Stimulated activated CD4-positive, alpha-beta T cell treated with anti-CD3 and anti-CD28 coated beads, TNF-alpha, amount 100 ng/mL, for 1 hour (primary cell): ENCODE measurements around the gene GHR.

ENCODE experiments used
- DNase-seq, 3 donors: peaks; one replicate each; pipeline ENCODE4 v3.0.0-alpha.2; 2020; ENCODE audit warnings: low read depth in 3 of 3, low spot score in 1 of 3

Gene GHR

DNA sequence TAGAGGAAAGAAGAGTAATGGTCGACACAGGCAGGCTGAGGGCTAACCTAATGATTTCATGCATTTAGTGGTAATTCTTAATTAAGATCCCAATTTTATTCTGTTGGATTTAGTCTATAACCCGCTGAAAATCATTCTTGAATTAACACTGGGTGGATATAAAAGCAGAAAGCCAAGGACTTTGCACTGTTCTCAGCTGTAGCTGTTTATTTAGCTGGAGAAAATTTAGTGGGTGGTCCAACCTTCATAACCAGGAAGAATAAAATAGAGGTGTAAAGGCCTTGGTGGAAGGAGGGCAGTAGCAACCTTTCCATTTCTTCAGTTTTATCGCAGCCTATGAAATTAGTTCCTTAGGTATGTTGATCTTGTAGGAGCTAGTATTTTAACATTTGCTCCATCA, 92.3 kb downstream of the GHR start:
- DNase-seq: no peak

DNA sequence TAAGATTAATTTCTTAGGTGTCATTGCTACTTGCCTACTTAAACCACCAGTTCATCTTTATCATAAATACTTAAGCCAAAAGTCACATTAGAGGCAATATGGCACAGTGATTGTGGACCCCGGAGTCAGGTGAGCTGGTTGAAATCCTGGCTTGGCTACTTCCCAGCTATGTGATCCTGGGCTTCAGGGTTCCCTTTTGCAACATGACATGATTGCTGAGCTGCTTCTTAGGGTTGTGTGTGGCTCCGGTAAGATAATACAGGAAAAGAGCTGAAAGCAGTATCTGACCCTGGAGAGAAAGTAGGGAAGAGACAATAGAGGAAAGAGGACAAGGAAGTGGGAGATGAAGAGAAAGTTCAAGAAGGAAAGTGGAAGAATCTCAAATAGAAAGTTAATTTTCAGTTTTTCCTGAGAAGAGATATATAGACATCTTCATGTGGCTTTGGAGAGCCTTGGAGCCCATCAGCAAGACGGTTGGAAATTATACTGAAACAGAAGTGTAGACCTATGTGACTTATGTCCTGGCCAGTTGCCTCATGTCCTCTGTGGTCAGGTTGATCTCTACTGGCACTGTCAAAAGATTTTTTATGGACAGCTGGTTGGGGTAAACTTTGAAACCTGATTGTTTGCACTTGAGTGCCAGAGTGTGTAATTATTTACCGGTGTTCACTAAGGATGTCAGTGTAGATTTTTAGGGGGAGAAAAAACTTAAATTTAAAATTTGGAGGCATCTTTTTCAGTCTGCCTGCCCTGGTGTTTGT, 93.2 kb downstream of the GHR start:
- no peak for DNase-seq

GRCh38 chr5:42517164-42517563, 93.9 kb downstream of the GHR start:
- no peak for DNase-seq

GRCh38 chr5:42518595-42519221, 95.5 kb downstream of the GHR start:
- DNase-seq: no peak

DNA sequence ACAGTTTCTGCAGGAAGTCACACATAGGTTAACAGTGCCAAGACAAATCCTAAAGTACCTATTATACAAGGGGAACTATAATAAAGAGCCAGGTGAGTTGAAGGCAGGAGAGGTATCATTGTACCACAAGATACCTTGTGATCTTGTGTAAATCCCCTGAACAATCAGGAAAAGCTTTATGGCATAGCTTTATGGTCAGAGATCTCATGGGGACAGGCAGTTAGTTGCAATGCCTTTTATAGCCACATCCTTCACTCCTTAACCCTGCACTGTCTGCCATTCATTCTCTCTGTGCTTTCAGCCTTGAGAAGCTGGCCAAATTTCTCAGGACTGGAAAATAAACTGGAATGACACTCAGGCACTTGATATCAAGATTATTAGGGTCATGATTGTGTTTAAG, 97.0 kb downstream of the GHR start:
- no peak for DNase-seq

DNA sequence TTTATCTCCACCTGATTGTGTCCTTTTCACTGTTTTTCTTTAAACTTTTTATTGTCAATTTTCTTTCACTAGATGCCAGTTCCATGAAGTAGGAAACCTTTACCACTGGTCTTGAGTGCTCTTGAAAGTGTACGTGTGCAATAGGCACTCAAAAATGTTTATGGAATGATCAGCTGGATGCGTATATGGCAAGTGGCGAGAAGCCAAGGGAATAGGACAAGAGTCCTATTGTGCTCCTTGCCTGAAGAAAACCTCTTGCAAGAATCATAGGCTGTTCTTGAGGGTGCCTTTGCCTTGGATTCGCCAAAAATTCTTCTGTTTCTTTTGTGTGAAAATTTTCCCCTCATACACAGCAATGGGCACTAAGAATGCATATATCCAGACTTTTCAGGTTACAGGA, 97.7 kb downstream of the GHR start:
- DNase-seq: no peak

- DNase-seq: no peak
These were observed 98.2 kb downstream of the GHR start for GRCh38 chr5:42521406-42521805.

DNA sequence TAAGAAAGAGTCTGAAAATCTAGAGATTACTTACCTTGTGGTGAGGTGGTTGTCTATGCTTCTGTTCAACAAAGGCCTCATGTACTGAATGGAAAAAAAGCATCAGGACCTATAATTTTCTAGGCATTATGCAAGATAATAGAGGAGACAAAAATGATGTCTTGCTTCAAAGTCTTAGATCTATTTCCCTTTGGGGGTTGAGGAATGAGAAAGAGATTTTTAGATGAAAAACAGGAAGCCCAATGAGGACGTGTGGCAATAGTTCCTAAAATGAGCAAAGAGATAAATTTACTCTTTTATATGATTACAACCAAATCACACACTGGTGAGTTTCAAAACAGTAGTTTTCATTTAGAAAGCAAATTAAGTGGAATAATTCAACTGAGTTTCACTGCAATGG, 99.5 kb downstream of the GHR start:
- no peak for DNase-seq

DNA sequence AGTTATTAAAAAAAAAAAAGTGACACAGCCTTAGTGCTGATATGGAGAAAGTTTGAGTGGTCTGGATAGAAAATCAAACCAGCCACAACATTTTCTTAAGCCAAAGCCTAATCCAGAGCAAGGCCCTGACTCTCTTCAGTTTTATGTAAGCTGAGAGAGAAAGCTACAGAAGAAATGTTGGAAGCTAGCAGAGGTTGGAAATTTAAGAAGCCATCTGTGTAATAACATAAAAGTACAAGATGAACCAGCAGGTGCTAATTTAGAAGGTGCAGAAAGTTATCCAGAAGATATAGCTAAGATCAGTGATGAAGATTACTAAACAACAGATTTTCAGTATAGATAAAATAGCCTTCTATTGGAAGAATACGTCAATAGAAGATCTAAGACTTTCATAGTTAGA, 102.9 kb downstream of the GHR start:
- no peak for DNase-seq

DNA sequence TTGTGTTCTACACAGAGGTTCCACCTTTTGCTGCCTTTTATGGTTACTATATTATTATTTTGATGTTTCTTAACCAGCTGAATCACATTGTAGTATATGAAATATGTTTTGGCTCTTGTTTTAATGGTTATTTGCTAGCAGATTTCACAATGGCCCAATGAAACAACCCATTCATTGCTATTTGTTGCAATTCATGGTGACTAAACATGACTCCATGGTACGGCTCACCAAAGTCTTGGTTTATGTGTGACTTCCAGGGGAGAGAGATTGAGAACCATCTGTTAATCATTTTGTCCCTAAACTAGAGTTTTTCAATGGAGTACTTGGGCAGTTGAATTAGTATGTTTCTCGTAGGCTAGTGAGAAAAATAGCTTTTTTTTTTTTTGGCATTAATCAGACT, 108.4 kb downstream of the GHR start:
- DNase-seq: no peak

DNA sequence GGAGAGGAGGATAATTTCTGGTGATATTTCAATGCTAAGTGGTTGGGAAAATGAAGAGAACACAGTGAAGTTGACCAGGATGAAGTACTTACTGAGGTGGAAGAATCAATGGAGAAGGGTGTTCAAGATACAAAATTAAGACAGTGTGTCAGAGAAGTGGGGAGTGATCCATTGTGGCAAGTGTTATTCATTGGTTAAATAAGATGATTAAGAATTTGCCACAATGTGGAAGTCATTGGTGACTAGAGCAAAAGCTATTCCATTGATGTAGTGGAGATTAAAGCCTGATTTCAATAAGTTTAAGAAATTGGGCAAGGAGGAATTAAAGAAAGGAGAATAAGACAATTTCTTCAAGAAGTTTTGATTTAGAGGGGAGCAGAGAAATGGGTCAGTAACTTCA, 118.9 kb downstream of the GHR start:
- no peak for DNase-seq

DNA sequence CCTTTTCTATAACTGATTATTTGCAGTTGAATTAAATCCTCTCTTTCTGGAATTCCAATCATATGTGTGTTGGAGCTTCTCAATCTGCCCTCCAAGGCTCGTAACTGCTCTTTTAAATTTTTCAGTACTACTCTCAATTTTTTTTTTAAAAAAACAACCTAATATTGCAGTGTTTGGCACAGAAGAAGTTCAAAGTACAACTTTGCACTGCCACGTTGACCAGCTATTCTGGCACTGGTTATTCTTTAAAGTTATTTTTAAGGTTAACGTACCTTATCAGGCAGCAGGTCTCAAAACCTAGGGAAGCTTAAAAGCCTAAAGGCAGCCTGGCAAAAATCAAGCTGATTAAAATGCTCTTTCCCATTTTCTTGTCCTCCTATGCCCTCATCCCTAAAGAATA, 120.5 kb downstream of the GHR start:
- no peak for DNase-seq

- no peak for DNase-seq
These were observed 121.8 kb downstream of the GHR start for GRCh38 chr5:42545038-42545437.

DNA sequence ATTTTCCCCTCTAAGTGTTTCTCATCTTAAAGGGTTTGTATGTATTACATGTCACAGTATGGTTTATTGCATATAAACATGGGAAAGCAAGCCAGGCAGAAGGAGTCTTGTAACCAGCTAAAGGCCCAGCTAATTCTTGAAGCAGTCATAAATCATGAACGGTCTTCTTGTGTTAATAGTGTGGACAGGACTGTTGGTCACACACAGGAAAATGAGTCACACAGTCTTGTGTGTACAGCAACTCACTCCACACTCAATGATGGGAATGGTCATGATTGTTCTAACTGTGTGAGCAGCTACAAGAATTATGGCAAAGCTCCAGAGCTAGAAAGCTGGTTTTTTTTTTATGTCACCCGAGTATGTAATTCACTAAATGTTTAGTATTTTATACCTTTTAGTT, 123.9 kb downstream of the GHR start:
- DNase-seq: no peak

GRCh38 chr5:42547894-42548293, 124.7 kb downstream of the GHR start:
- DNase-seq: no peak

DNA sequence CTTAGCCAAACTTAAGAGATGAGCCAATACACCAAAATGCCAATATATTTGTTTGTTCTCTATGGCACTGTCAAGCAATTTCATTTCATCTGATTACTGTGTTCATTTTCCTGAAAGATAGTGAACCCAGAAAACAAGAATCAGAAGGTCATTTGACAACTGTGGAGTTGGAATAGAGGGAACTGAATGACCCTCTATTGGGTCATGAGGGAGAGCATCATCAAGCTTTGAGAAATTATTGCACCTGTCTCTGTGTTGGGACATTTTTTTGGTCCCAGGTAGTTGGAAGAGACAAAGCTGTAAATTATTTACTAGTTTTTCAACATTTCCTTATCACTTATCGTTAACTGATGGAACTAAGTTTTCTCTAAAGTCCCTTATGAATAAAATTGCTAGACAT, 129.4 kb downstream of the GHR start:
- DNase-seq: no peak

- DNase-seq: no peak
These were observed 130.2 kb downstream of the GHR start for GRCh38 chr5:42553461-42553860.

GRCh38 chr5:42555010-42555409, 131.8 kb downstream of the GHR start:
- DNase-seq: no peak

DNA sequence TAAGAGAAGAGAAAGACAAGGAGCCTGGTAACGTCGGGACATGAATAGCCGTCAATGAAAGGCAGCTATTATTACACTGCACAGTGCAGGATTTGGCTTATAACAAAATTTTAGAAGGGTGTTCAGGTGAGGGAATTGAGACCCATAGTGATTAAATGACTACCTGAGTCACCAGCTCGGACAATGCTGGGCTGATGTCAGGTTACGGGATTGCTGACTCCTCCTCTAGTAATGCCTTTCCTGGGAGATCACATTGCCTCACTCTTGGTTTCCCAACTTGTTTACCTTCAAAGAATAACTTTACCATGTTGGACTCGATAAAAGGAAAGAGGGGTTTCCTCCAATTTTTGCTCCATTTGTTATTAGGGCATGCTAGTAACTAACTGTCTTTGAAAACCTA, 132.6 kb downstream of the GHR start:
- DNase-seq: no peak

DNA sequence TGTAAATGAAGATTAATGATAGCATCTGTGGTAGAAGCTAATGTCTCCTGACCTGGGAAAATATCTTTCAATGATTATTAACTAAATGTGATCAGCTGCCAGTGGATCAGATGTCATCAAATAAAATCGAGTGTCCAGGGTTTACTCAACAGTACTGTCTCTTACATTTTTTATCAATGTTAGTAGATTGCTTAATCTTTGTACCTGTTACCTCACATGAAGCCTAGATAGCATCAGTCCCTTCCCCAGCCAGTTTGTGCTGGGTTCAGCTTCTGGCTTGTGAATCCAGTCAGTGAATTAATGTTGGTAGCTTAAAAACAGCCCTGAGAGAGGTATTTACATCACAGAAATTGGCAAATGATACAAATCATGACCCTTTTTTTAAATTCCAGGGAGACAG, 134.4 kb downstream of the GHR start:
- DNase-seq: no peak

DNA sequence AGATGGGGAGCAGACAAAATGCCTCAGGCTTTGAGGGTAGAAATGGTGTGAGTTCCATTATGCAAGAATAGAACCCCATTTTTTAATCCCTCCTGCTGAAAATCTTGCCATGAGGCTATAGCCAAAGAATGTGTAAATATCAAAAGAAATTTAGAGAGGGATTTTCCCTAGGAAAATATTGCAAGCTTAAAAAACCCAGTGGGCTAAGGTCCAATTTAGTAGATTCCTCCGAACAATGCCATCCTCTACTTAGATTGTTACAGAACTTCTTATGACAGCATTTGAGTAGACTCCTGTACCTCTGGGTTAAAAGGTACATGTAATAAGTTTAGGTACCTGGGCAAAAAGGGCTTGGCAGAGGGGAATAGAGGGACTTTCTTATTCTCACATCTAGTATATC, 138.4 kb downstream of the GHR start:
- no peak for DNase-seq

- no peak for DNase-seq
These were observed 141.6 kb downstream of the GHR start for GRCh38 chr5:42564689-42565356.
